GM12875 (cell line): ENCODE measurements around the gene PPIP5K2.
"Not testable (repeated sequence)": the region's sequence is repeated elsewhere in the genome, so short reads cannot be mapped to it uniquely, and the experiment has no call there.

Experiments used
- H3K4me3 ChIP-seq: one replicate; pipeline ENCODE4 v1.5.1; 2011; ENCODE audit warnings: low read depth, low read length, control low read depth
- CTCF ChIP-seq: IDR thresholded peaks from 2 replicates; pipeline ENCODE4 v1.5.1; 2011; ENCODE audit warnings: low read depth, mild to moderate bottlenecking, control low read depth, inconsistent platforms, low read length, moderate library complexity, borderline replicate concordance; ENCODE audit not compliant: insufficient read depth

Gene PPIP5K2

GRCh38 chr5:103216137-103216536 lies 96.0 kb downstream of the PPIP5K2 start:
- TF ChIP-seq CTCF: no peak
- H3K4me3 ChIP-seq: no peak overlapping the region

- no peak overlapping the region for H3K4me3 ChIP-seq
- TF ChIP-seq CTCF: no peak
Observed at GRCh38 chr5:103216697-103217096, 96.6 kb downstream of the PPIP5K2 start.

- no peak for TF ChIP-seq CTCF
- H3K4me3 ChIP-seq: no peak overlapping the region
Observed at GRCh38 chr5:103217101-103217500, 97.0 kb downstream of the PPIP5K2 start.

- H3K4me3 ChIP-seq: no peak overlapping the region
- TF ChIP-seq CTCF: no peak
Observed at GRCh38 chr5:103218164-103218563, 98.1 kb downstream of the PPIP5K2 start.

- H3K4me3 ChIP-seq: not testable (repeated sequence)
Observed at GRCh38 chr5:103219074-103219473, 99.0 kb downstream of the PPIP5K2 start.

- H3K4me3 ChIP-seq: no peak overlapping the region
- no peak for TF ChIP-seq CTCF
Observed at GRCh38 chr5:103223031-103223955, 103.2 kb downstream of the PPIP5K2 start.

- peak; percentile 75 for TF ChIP-seq CTCF
- no peak overlapping the region for H3K4me3 ChIP-seq
Observed at GRCh38 chr5:103224118-103224893, 104.2 kb downstream of the PPIP5K2 start.
